ENCODE data around the gene YTHDC2. TPM values are rescaled to one million over a fixed set of nuclear protein-coding genes. Genes with fewer than 3 reads are reported as not detected.

Gene YTHDC2
- total RNA-seq, 1 donor from 2014 or later = 12.9 TPM

Other genes with a start within 250 kb of the YTHDC2 start
- not detected for gene TSSK1B, start 78.7 kb upstream of the YTHDC2 start, total RNA-seq
- 29.4 TPM for gene MCC, start 25.2 kb upstream of the YTHDC2 start, total RNA-seq